ENCODE results near the gene B4GALNT3.

The B4GALNT3 gene

GRCh38 chr12:544142-544541 is 84.4 kb downstream of the B4GALNT3 start:
- no peak for DNase-seq (ENCODE audit: low spot score)
- CTCF ChIA-PET = interaction anchor here (0.6 to 3.1 kb wide), 3 partner anchors 92 to 306 kb away, joined by 3 to 17 read pairs (median 4); no protein-coding TSS in a partner anchor
- POLR2A ChIA-PET (ENCODE audit: low non-redundant PET) = no interaction called here
- no peak for TF ChIP-seq CTCF (conservative IDR thresholded peaks at IDR 0.05; ENCODE audit: low read depth)
- no peak overlapping the region for H3K27ac ChIP-seq

GRCh38 chr12:544941-545635 is 85.3 kb downstream of the B4GALNT3 start:
- DNase-seq (ENCODE audit: low spot score) = no peak
- no peak for TF ChIP-seq CTCF (conservative IDR thresholded peaks at IDR 0.05; ENCODE audit: low read depth)
- CTCF ChIA-PET = interaction anchor here (0.6 to 3.1 kb wide), 3 partner anchors 92 to 307 kb away, joined by 3 to 17 read pairs (median 4); no protein-coding TSS in a partner anchor
- POLR2A ChIA-PET (ENCODE audit: low non-redundant PET) = no interaction called here
- H3K27ac ChIP-seq = no peak overlapping the region

- DNase-seq (ENCODE audit: low spot score) = no peak
- CTCF ChIA-PET = no interaction called here
- H3K27ac ChIP-seq = no peak overlapping the region
- TF ChIP-seq CTCF (conservative IDR thresholded peaks at IDR 0.05; ENCODE audit: low read depth) = no peak
- POLR2A ChIA-PET (ENCODE audit: low non-redundant PET) = no interaction called here
Observed at GRCh38 chr12:545835-546234, 86.1 kb downstream of the B4GALNT3 start.

- DNase-seq (ENCODE audit: low spot score) = no peak
- no peak overlapping the region for H3K27ac ChIP-seq
- ChIA-PET POLR2A (ENCODE audit: low non-redundant PET) (no interaction called here), CTCF (interaction anchor here (0.6 to 2.7 kb wide), 11 partner anchors 8 to 242 kb away, joined by 3 to 42 read pairs (median 5); no protein-coding TSS in a partner anchor)
- TF ChIP-seq CTCF (conservative IDR thresholded peaks at IDR 0.05; ENCODE audit: low read depth) = no peak
Observed at GRCh38 chr12:546265-546919, 86.7 kb downstream of the B4GALNT3 start.

- peak; percentile 82 for TF ChIP-seq CTCF (conservative IDR thresholded peaks at IDR 0.05; ENCODE audit: low read depth)
- ChIA-PET POLR2A (ENCODE audit: low non-redundant PET) (no interaction called here), CTCF (interaction anchor here (0.6 to 2.7 kb wide), 20 partner anchors 9 to 243 kb away, joined by 3 to 42 read pairs (median 3); no protein-coding TSS in a partner anchor)
- H3K27ac ChIP-seq = no peak overlapping the region
- DNase-seq (ENCODE audit: low spot score) = peak; percentile 67
Observed at GRCh38 chr12:546920-547845, 87.4 kb downstream of the B4GALNT3 start.

Measured in RWPE1 (cell line).